Activated CD8-positive, alpha-beta memory T cell treated with anti-CD3 and anti-CD28 coated beads, Interleukin-2, amount 50 U/mL, for 48 hours (primary cell): Measurements from ENCODE around the gene SCAANT1.

ENCODE experiments used
- DNase-seq: peaks from one replicate; pipeline ENCODE4 v3.0.0-alpha.2; 2020

Gene SCAANT1

GRCh38 chr3:63933459-63933858 lies 21.3 kb upstream of the SCAANT1 start:
- DNase-seq: no peak

- DNase-seq: no peak
Measured at GRCh38 chr3:63932509-63933212, 20.5 kb upstream of the SCAANT1 start.

GRCh38 chr3:63931290-63931689 lies 19.1 kb upstream of the SCAANT1 start:
- DNase-seq: no peak

GRCh38 chr3:63927422-63928280 lies 15.5 kb upstream of the SCAANT1 start:
- no peak for DNase-seq

- DNase-seq: no peak
Measured at GRCh38 chr3:63926309-63926708, 14.1 kb upstream of the SCAANT1 start.

- no peak for DNase-seq
Measured at GRCh38 chr3:63922491-63923199, 10.5 kb upstream of the SCAANT1 start.

- no peak for DNase-seq
Measured at GRCh38 chr3:63921741-63922482, 9.7 kb upstream of the SCAANT1 start.

GRCh38 chr3:63920001-63920400 lies 7.8 kb upstream of the SCAANT1 start:
- no peak for DNase-seq

- no peak for DNase-seq
Measured at GRCh38 chr3:63918321-63918720, 6.1 kb upstream of the SCAANT1 start.

- no peak for DNase-seq
Measured at GRCh38 chr3:63914312-63914711, 2.1 kb upstream of the SCAANT1 start.

- DNase-seq: peak; percentile 72
Measured at GRCh38 chr3:63912768-63913588, 795 bp upstream of the SCAANT1 start.

GRCh38 chr3:63911509-63911872 lies 692 bp downstream of the SCAANT1 start:
- no peak for DNase-seq

- DNase-seq: no peak
Measured at GRCh38 chr3:63910891-63911290, 1.3 kb downstream of the SCAANT1 start.

GRCh38 chr3:63910001-63910400 lies 2.2 kb downstream of the SCAANT1 start:
- no peak for DNase-seq

GRCh38 chr3:63909431-63909830 lies 2.8 kb downstream of the SCAANT1 start:
- DNase-seq: no peak

- no peak for DNase-seq
Measured at GRCh38 chr3:63908776-63909175, 3.4 kb downstream of the SCAANT1 start.

- DNase-seq: no peak
Measured at GRCh38 chr3:63908081-63908736, 4.0 kb downstream of the SCAANT1 start.

GRCh38 chr3:63905731-63906620 lies 6.2 kb downstream of the SCAANT1 start:
- DNase-seq: no peak

- DNase-seq: no peak
Measured at GRCh38 chr3:63900459-63900858, 11.7 kb downstream of the SCAANT1 start.

- no peak for DNase-seq
Measured at GRCh38 chr3:63900010-63900409, 12.2 kb downstream of the SCAANT1 start.
